Dendritic cell treated with granulocyte-macrophage colony-stimulating factor and Interleukin-4, amounts not matched to agents 40 ng/mL and 50 ng/mL, for 4 days (primary cell): ENCODE measurements around the gene DAPK2.

ENCODE experiments used
- H3K27ac Mint-ChIP-seq: one replicate; pipeline ENCODE4 v1.8.0; 2022; ENCODE audit warnings: mild to moderate bottlenecking, mixed read lengths
- H3K27me3 Mint-ChIP-seq: one replicate; pipeline ENCODE4 v1.8.0; 2022; ENCODE audit warnings: mild to moderate bottlenecking, mixed read lengths
- H3K36me3 Mint-ChIP-seq: one replicate; pipeline ENCODE4 v1.8.0; 2022; ENCODE audit warnings: low read depth, mixed read lengths
- H3K4me1 Mint-ChIP-seq: one replicate; pipeline ENCODE4 v1.8.0; 2022; ENCODE audit warnings: low read depth, mixed read lengths
- H3K4me3 Mint-ChIP-seq: one replicate; pipeline ENCODE4 v1.8.0; 2022; ENCODE audit warnings: mild to moderate bottlenecking, moderate library complexity, mixed read lengths
- H3K9me3 Mint-ChIP-seq: one replicate; pipeline ENCODE4 v1.8.0; 2022; ENCODE audit warnings: mixed read lengths
- intact Hi-C: fragments of 100-400 bp; cut with micrococcal nuclease; formaldehyde crosslinking; loops from one replicate; pipeline ENCODE4 v1.15.0; 2022

The DAPK2 gene

DNA sequence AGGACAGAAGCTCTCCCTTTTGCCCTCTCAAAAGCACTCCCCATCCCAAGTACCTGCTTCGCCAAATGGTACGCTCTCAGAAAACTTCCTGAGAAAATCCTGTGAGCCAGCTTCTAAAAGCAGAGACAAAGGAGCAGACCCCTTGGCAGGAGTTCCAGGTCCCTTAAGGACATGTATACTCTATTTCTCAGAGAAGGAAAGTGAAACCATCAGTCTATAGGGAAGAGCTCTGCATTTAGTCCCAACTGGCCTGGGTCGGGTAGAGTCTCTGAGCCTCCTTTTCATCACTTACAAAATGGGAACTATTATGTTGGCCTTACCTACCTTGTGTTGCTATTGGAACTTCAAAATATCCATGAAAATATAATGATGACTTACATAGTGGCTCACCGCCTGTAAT is 19.7 kb downstream of the DAPK2 start:
- H3K27ac Mint-ChIP-seq: no peak overlapping the region
- H3K4me3 Mint-ChIP-seq: no peak overlapping the region
- H3K27me3 Mint-ChIP-seq: peaks cover 5% of the 10 kb centered on the region
- intact Hi-C loops: no loop called here
- no peaks in the 10 kb centered on the region for H3K9me3 Mint-ChIP-seq
- peaks cover 18% of the 10 kb centered on the region for H3K4me1 Mint-ChIP-seq
- H3K36me3 Mint-ChIP-seq: no peaks in the 10 kb centered on the region

DNA sequence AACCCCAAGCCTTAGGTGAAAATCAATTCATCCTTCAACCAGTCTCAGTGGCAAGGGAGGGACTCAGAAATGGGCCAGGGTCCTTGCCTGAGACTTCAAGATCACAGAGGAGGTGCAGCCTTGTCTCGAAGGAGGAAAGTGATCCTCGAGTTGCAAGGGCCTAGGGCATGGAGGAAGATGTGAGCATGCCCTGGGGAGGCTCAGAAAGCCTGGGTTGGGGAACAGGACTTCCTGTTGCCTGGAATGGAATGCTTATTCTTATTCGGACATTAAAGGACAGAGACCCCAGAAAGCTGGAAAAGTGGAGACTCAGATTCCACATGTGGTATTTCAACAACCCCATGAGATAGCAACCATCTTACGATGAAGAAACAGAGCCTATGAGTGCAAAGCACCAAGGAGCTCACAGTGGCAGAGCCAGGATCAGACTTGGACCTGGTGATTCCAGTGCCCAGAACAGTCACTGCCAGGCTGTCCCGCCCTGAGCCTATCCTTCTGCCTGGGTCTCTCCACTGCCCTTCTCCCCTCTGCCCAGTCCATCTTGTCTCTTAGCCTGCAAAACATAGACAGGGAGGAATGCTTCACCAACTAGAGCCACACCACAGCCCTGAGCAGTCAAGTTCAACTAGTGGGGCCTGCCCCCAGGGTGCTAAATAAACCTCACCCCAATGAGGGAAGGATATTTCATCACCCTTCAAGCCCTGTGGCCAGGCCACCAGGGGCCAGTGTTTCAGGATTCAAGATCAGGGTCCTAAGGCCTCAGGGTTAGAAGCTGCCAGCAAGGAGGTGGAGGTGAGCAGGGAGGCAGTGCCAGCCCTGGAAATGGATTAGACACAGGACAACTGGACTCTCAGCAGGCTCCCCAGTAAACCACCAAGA is 21.9 kb downstream of the DAPK2 start:
- Mint-ChIP-seq H3K4me1 (peaks cover 18% of the 10 kb centered on the region), H3K4me3 (no peak overlapping the region), H3K9me3 (peaks cover 11% of the 10 kb centered on the region), H3K27ac (no peak overlapping the region), H3K27me3 (peaks cover 4% of the 10 kb centered on the region), H3K36me3 (no peaks in the 10 kb centered on the region)
- intact Hi-C loops: no loop called here

DNA sequence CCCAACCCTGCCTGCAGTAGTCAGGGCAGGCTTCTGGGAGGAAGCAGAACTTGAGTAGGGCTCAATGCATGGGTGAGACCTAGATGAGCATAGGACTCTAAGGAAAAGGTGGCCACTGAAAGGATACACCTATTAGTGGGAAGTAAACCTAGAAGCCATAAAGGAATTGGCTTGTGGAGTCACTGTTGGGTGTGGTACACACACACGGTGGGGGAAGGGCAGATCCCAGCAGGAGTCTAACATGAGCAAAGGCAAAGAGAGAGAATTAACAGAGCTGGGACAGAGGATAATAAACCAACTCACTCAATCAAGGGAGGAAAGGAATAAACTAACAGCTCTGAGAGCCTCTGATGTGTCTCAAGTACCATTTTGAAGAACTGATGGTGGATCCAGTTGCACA is 23.1 kb downstream of the DAPK2 start:
- Mint-ChIP-seq H3K4me1 (peaks cover 18% of the 10 kb centered on the region), H3K27ac (no peak overlapping the region), H3K27me3 (peaks cover 4% of the 10 kb centered on the region), H3K9me3 (peaks cover 11% of the 10 kb centered on the region), H3K4me3 (no peak overlapping the region), H3K36me3 (no peaks in the 10 kb centered on the region)
- intact Hi-C loops: no loop called here

DNA sequence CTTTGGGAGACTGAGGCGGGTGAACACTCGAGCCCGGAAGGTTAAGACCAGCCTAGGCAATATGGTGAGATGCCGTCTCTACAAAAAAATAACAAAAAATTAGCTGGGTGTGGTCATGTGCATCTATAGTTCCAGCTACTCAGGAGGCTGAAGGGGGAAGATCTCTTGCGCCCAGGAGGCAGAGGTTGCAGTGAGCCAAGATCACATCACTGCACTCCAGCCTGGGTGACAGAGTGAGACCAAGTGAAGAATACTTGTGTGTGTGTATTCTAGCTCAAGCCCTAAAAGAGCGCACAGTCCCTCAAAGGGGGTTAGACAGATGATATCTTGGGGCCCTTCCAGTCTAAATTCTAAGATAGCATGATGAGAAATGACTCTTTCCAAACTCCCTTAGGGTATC is 23.7 kb downstream of the DAPK2 start:
- H3K27ac Mint-ChIP-seq: no peak overlapping the region
- peaks cover 4% of the 10 kb centered on the region for H3K27me3 Mint-ChIP-seq
- H3K4me1 Mint-ChIP-seq: peaks cover 18% of the 10 kb centered on the region
- no peaks in the 10 kb centered on the region for H3K36me3 Mint-ChIP-seq
- peaks cover 11% of the 10 kb centered on the region for H3K9me3 Mint-ChIP-seq
- H3K4me3 Mint-ChIP-seq: no peak overlapping the region
- intact Hi-C loops: no loop called here

DNA sequence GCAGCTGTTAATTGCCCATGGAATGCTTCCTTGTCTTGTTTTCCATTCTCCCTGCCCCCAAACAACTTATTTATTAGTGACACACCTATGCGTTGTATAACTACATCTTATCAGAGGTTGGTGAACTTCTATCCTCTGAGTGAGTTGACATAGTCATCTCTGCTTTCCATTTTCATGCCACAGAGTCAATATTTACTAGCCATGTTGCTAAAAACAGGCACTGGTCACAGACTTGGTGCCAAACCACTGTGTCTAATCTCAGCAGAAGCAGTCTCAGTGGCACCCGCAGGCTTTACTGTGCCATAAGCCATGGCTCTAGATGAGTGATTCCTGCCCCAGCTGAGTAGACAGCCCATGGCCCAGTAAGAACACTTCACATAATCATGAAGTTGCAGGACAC is 26.5 kb downstream of the DAPK2 start:
- Mint-ChIP-seq H3K4me3 (no peak overlapping the region), H3K9me3 (peaks cover 11% of the 10 kb centered on the region), H3K36me3 (no peaks in the 10 kb centered on the region), H3K27ac (no peak overlapping the region), H3K27me3 (peaks cover 4% of the 10 kb centered on the region), H3K4me1 (peaks cover 16% of the 10 kb centered on the region)
- intact Hi-C loops: no loop called here

DNA sequence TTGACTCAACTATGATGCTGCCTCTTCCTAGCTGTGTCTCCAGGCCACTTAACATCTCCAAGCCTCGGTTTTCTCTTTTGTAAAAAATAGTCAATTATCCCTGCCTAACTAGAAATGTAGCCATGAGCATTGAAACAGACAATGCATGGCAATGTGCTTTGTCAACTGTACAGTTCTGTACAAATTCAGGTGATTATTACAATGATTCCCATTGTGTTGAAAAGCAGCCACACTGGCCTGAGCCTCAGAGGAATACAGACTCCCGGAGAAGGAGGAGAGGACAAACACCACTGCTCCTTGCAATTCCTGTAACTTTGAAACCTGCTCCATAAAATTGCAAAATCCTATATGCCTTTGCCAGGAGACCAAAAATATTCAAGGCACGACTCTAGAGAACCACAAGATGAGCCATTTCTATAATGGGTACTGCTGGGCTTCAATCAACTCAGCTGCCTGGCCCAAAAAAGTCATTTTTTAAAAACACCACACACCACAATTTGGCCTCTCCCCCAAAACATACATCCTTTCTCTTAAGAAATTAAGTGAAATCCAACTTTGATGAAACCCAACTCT is 28.6 kb downstream of the DAPK2 start:
- no peaks in the 10 kb centered on the region for H3K4me1 Mint-ChIP-seq
- H3K4me3 Mint-ChIP-seq: no peak overlapping the region
- intact Hi-C loops: no loop called here
- peaks cover 4% of the 10 kb centered on the region for H3K27me3 Mint-ChIP-seq
- peaks cover 11% of the 10 kb centered on the region for H3K9me3 Mint-ChIP-seq
- no peaks in the 10 kb centered on the region for H3K36me3 Mint-ChIP-seq
- no peak overlapping the region for H3K27ac Mint-ChIP-seq

DNA sequence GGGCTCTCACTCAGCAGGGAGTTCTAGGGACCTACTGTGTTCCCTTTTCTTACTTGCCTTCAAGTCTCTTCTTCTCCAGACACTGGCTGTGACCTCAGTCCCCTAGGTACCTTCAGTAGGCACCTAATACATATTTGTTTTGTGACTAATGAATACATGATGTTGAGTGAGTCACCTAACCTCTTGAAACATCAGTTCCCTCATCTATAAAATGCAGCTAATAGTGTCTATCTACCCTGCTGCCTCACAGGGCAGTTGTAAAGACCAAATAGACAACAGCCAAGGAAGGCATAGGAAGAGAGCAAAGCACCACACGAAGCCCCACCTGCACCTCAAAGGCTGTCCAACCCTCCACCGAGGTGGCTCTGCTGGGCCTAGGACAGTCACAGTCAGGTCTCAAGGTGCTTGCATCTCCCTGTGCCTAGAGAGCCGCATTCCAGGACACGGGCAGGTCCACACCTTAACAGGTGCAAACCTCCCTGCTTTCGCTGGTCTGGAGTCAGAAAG is 29.1 kb downstream of the DAPK2 start:
- H3K4me1 Mint-ChIP-seq: no peaks in the 10 kb centered on the region
- intact Hi-C loops: no loop called here
- H3K4me3 Mint-ChIP-seq: no peak overlapping the region
- H3K27ac Mint-ChIP-seq: no peak overlapping the region
- no peaks in the 10 kb centered on the region for H3K36me3 Mint-ChIP-seq
- peaks cover 11% of the 10 kb centered on the region for H3K9me3 Mint-ChIP-seq
- peaks cover 4% of the 10 kb centered on the region for H3K27me3 Mint-ChIP-seq

DNA sequence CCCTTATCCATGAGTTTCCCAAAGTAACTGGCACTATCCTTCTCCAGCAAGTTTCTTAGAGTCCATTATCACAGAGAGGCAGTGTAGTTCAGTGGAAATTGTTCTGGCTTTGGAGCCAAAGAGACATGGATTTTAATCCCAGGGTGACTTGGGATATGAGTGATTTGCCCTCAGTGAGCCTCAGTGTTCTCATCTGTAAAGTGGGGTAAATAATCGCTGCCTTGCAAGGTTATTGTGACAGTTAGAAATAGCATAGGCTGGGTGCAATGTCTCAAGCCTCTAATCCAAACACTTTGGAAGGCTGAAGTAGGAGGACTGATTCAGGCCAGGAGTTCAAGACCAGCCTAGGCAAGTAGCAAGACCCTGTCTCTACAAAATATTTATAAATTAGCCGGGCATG is 30.0 kb downstream of the DAPK2 start:
- peaks cover 4% of the 10 kb centered on the region for H3K27me3 Mint-ChIP-seq
- H3K27ac Mint-ChIP-seq: no peak overlapping the region
- peaks cover 5% of the 10 kb centered on the region for H3K4me1 Mint-ChIP-seq
- no peaks in the 10 kb centered on the region for H3K36me3 Mint-ChIP-seq
- no peak overlapping the region for H3K4me3 Mint-ChIP-seq
- intact Hi-C loops: no loop called here
- peaks cover 9% of the 10 kb centered on the region for H3K9me3 Mint-ChIP-seq

DNA sequence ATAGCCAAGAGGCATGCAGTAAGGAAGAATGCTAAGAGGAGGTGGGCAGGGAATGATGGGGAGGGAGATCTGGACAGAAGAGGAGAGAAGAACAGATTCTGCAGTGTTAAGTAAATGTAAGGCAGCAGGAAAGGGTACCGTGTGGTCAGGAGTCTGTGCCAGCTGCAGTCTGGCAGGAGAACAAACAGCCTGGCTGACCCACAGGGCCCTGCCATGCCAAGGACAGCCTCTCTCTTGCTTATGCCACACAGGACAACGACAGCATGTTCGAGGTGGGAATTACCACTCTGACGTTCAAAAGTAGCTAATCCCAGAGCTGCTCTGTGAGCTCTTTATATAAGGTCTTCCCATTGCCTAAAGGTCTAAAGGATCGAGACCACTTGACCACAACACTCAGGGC is 31.3 kb downstream of the DAPK2 start:
- intact Hi-C loops: no loop called here
- H3K36me3 Mint-ChIP-seq: no peaks in the 10 kb centered on the region
- H3K27me3 Mint-ChIP-seq: peaks cover 9% of the 10 kb centered on the region
- no peaks in the 10 kb centered on the region for H3K9me3 Mint-ChIP-seq
- no peak overlapping the region for H3K4me3 Mint-ChIP-seq
- no peak overlapping the region for H3K27ac Mint-ChIP-seq
- peaks cover 12% of the 10 kb centered on the region for H3K4me1 Mint-ChIP-seq

DNA sequence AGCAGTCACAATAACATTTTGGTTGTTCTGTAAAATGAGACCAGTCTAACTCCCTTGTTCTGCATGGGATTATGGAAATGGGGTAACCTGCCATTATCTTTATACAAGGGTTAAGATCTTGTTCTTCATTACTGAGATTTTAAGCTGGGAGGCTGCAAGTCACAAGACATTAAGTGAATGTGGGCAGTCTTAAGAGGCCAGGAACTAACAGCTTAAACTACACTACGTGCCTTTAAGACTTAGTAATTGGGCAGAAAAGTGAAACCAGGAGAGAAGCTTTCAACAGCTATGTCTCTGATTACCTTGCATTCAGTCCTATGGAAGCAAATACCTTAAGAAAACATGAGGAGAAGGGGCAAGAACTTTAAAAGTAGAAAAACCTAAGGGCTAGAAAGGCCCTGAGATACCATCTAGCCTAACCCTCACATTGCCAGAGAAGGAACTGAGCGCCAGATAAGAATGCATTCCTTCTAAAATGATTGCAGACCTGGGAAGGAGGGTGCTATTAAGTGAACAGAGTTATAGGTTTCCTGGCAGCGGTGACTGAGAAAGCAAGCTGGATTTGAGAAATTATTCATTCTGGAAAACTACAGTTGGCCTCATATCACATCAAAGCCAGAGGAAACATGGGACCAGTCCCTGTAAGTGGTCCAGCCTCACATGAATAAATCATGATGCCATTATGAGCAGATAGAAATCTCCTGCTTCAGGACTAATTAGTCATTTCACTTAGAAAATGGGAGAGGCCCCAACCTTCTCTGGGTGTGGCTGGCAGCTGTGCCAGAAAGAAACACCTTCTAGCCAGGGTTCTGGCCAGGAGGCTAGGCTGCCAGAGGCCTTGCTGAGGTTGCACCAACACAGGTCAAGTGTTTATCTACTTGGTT is 32.9 kb downstream of the DAPK2 start:
- no peak overlapping the region for H3K27ac Mint-ChIP-seq
- peaks cover 20% of the 10 kb centered on the region for H3K4me1 Mint-ChIP-seq
- H3K9me3 Mint-ChIP-seq: no peaks in the 10 kb centered on the region
- no peak overlapping the region for H3K4me3 Mint-ChIP-seq
- no peaks in the 10 kb centered on the region for H3K36me3 Mint-ChIP-seq
- intact Hi-C loops: no loop called here
- H3K27me3 Mint-ChIP-seq: peaks cover 12% of the 10 kb centered on the region

DNA sequence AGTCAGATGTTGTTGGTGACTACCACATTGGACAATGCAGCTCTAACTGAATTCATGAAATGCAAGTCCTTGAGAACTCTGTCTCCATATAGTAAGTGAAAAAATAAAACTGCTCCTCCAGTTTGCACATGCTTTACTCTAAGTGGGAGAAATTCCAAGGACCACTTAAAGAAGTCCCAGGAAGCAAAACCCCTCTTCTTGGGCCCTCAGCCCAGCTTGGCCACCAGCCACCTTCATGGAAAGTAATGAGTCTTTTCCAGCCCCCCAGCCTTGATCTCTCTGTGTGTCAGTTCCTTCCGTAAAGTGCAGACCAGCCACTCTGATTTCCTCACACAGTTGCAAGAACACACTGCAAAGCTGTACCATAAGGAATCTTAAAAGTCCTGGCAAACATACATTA is 34.5 kb downstream of the DAPK2 start:
- Mint-ChIP-seq H3K36me3 (no peaks in the 10 kb centered on the region), H3K27me3 (peaks cover 14% of the 10 kb centered on the region), H3K4me1 (peaks cover 20% of the 10 kb centered on the region), H3K4me3 (no peak overlapping the region), H3K9me3 (no peaks in the 10 kb centered on the region), H3K27ac (no peak overlapping the region)
- intact Hi-C loops: no loop called here

DNA sequence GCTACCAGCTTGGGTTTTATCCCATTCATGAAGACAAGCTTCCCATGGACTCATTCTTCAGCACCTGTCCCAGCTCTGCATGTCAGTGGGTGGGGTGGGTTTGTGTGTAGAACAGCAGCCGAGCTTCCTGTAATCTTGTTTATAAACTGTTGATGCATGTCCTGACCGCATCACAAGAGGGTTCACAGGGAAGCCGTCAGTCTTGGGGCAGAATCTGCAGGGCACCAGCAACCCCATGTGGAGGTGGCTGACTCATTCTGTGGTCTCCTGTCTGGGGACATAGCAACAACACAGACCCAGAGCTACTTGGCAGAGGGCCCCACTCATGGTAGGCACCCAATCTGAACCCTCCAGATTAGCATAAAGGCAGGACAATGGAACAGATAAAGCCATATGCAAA is 35.6 kb downstream of the DAPK2 start:
- H3K9me3 Mint-ChIP-seq: no peaks in the 10 kb centered on the region
- no peaks in the 10 kb centered on the region for H3K36me3 Mint-ChIP-seq
- H3K4me1 Mint-ChIP-seq: peaks cover 20% of the 10 kb centered on the region
- peaks cover 14% of the 10 kb centered on the region for H3K27me3 Mint-ChIP-seq
- intact Hi-C loops: no loop called here
- H3K27ac Mint-ChIP-seq: no peak overlapping the region
- no peak overlapping the region for H3K4me3 Mint-ChIP-seq

DNA sequence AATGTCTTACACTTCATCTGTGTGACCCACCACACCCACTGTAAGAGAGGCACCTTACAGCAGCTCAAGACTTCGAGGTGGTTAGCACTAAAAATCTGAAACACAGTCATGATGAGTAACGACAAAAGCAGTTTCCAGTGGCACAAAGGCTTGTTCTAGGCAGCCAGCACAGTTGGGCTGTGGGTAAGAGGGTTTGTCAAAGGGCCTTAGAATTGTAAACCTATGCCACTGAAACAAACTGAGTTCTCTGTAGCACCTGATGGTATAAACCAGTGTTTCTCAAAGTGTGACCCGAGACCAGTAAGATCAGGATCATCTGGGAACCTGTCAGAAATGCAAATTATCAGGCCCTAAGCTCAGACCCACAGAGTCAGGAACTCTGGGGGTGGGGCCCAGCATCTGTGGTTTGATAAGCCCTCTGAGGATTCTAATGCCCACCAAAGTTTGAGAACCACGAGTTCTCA is 36.5 kb downstream of the DAPK2 start:
- Mint-ChIP-seq H3K9me3 (no peaks in the 10 kb centered on the region), H3K4me1 (peaks cover 20% of the 10 kb centered on the region)

DNA sequence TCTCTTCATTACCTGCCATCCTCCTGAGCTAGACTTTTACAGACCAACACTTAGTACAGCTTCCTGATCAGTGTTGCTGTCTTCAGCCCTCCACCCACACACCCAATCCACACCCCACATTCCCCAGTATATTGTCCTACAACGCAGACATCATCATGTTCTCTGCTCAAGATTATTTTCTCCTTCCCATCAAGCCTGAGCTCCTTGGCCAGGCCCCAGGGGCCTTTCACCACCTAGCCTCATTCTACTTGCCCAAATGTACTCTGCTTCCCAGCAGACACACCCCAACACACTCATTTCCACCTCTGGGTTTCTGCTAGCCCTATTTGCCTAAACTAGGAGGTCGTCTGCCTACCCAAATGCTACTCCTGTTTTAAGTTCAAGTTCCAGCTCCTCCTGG is 37.0 kb downstream of the DAPK2 start:
- intact Hi-C loops: no loop called here
- Mint-ChIP-seq H3K27me3 (peaks cover 14% of the 10 kb centered on the region), H3K4me1 (peaks cover 20% of the 10 kb centered on the region), H3K4me3 (no peak overlapping the region), H3K36me3 (no peaks in the 10 kb centered on the region), H3K9me3 (no peaks in the 10 kb centered on the region), H3K27ac (no peak overlapping the region)

More for the DNA sequence above, 36.5 kb downstream of the DAPK2 start:
- Mint-ChIP-seq H3K27ac (no peak overlapping the region), H3K4me3 (no peak overlapping the region), H3K27me3 (peaks cover 14% of the 10 kb centered on the region), H3K36me3 (no peaks in the 10 kb centered on the region)
- intact Hi-C loops: no loop called here
